ENCODE results near the gene CCDC50.

GRCh38 chr3:191292243-191293015 is 36.8 kb upstream of the CCDC50 start:
- TF ChIP-seq SP1 (IDR thresholded peaks at IDR 0.05; ENCODE audit: low read depth) (no peak), CTCF (IDR thresholded peaks at IDR 0.05 in 2 of 3, conservative IDR thresholded peaks at IDR 0.05 in 1 of 3; ENCODE audit: borderline replicate concordance in 1 of 3, insufficient read depth in 1 of 3, low read depth in 2 of 3, low read length in 2 of 3) (no peak), CEBPB (IDR thresholded peaks at IDR 0.05; ENCODE audit: low read depth) (no peak), EZH2phosphoT487 (IDR thresholded peaks at IDR 0.05; ENCODE audit: borderline replicate concordance) (no peak)

Data from HCT116 (cell line).